ENCODE measurements around the gene TMEM72. TPM values are rescaled to one million over a fixed set of nuclear protein-coding genes. Genes with fewer than 3 reads are reported as not detected.

TMEM72 gene
- total and polyA plus RNA-seq, 2 experiments from 2014 or later, result 0.13 TPM; not detected in 1

- 85% methylated on average over 11 of the region's 11 CpGs for WGBS (ENCODE audit: low lambda C conversion rate, missing lambda C conversion rate)
- Histone ChIP-seq H3K4me1 (ENCODE audit: insufficient read depth) (peaks cover 63% of the 10 kb centered on the region), H3K4me3 (no peak overlapping the region), H3K9me2 (replicated peaks; ENCODE audit: insufficient read depth) (no peaks in the 10 kb centered on the region), H3K9me3 (ENCODE audit: low read depth) (no peaks in the 10 kb centered on the region), H3K27me3 (no peaks in the 10 kb centered on the region), H3K27ac (peak overlapping the region; percentile 78), H3K36me3 (replicated peaks; ENCODE audit: insufficient read depth, low read depth) (no peaks in the 10 kb centered on the region), H2AFZ (no peak overlapping the region), H4K20me1 (ENCODE audit: insufficient read depth, poor library complexity, severe bottlenecking) (no peaks in the 10 kb centered on the region), H3K4me2 (peak overlapping the region; percentile 25), H3K79me2 (peaks cover 4% of the 10 kb centered on the region)
- TF ChIP-seq EZH2phosphoT487 (IDR thresholded peaks at IDR 0.05; ENCODE audit: low read depth, severe bottlenecking, unreplicated experiment), result no peak
- no peak for TF ChIP-seq EZH2 (IDR thresholded peaks at IDR 0.05; ENCODE audit: borderline replicate concordance)
- TF ChIP-seq CTCF (IDR thresholded peaks at IDR 0.05; ENCODE audit: poor library complexity), result no peak
- DNase-seq (ENCODE audit: low spot score), result peak; percentile 70
Measured at GRCh38 chr10:44981172-44982113, 70.3 kb downstream of the TMEM72 start.

GRCh38 chr10:44982114-44982460 is 71.0 kb downstream of the TMEM72 start:
- peaks cover 61% of the 10 kb centered on the region for H3K4me1 ChIP-seq (ENCODE audit: insufficient read depth)
- TF ChIP-seq CTCF (IDR thresholded peaks at IDR 0.05; ENCODE audit: poor library complexity) (no peak), EZH2 (IDR thresholded peaks at IDR 0.05; ENCODE audit: borderline replicate concordance) (no peak), EZH2phosphoT487 (IDR thresholded peaks at IDR 0.05; ENCODE audit: low read depth, severe bottlenecking, unreplicated experiment) (no peak)
- no peak overlapping the region for H3K4me2 ChIP-seq
- H3K36me3 ChIP-seq (replicated peaks; ENCODE audit: insufficient read depth, low read depth), result no peaks in the 10 kb centered on the region
- H3K79me2 ChIP-seq, result peaks cover 3% of the 10 kb centered on the region
- no peaks in the 10 kb centered on the region for H3K27me3 ChIP-seq
- no peak overlapping the region for H2AFZ ChIP-seq
- H3K9me2 ChIP-seq (replicated peaks; ENCODE audit: insufficient read depth), result no peaks in the 10 kb centered on the region
- H3K9me3 ChIP-seq (ENCODE audit: low read depth), result no peaks in the 10 kb centered on the region
- WGBS (ENCODE audit: low lambda C conversion rate, missing lambda C conversion rate), result 94% methylated on average over 9 of the region's 9 CpGs
- no peak overlapping the region for H3K4me3 ChIP-seq
- no peak overlapping the region for H3K27ac ChIP-seq
- no peaks in the 10 kb centered on the region for H4K20me1 ChIP-seq (ENCODE audit: insufficient read depth, poor library complexity, severe bottlenecking)
- no peak for DNase-seq (ENCODE audit: low spot score)

GRCh38 chr10:44982496-44982895 is 71.4 kb downstream of the TMEM72 start:
- H2AFZ ChIP-seq, result no peak overlapping the region
- no peak overlapping the region for H3K27ac ChIP-seq
- no peak overlapping the region for H3K4me3 ChIP-seq
- no peaks in the 10 kb centered on the region for H3K9me2 ChIP-seq (replicated peaks; ENCODE audit: insufficient read depth)
- H3K27me3 ChIP-seq, result no peaks in the 10 kb centered on the region
- TF ChIP-seq CTCF (IDR thresholded peaks at IDR 0.05; ENCODE audit: poor library complexity), result no peak
- no peak for TF ChIP-seq EZH2 (IDR thresholded peaks at IDR 0.05; ENCODE audit: borderline replicate concordance)
- no peak for TF ChIP-seq EZH2phosphoT487 (IDR thresholded peaks at IDR 0.05; ENCODE audit: low read depth, severe bottlenecking, unreplicated experiment)
- DNase-seq (ENCODE audit: low spot score), result no peak
- 99% methylated on average over 9 of the region's 9 CpGs for WGBS (ENCODE audit: low lambda C conversion rate, missing lambda C conversion rate)
- H3K9me3 ChIP-seq (ENCODE audit: low read depth), result no peaks in the 10 kb centered on the region
- H3K4me2 ChIP-seq, result no peak overlapping the region
- H3K36me3 ChIP-seq (replicated peaks; ENCODE audit: insufficient read depth, low read depth), result no peaks in the 10 kb centered on the region
- H3K79me2 ChIP-seq, result no peaks in the 10 kb centered on the region
- H4K20me1 ChIP-seq (ENCODE audit: insufficient read depth, poor library complexity, severe bottlenecking), result no peaks in the 10 kb centered on the region
- H3K4me1 ChIP-seq (ENCODE audit: insufficient read depth), result peaks cover 57% of the 10 kb centered on the region

Data from hepatocyte (in vitro differentiated cells).